Activated T-helper 2 cell treated with anti-CD3 and anti-CD28 coated beads, Interferon-gamma antibody, Interleukin-2, Interleukin-4, amounts not matched to agents 10 μg/mL and 5 μg/mL and 100 μg/mL, durations not matched to agents 14 hours and 24 hours and 36 hours (primary cell): Measurements from ENCODE around the gene ITGA2B. TPM values are rescaled to one million over a fixed set of nuclear protein-coding genes. Genes with fewer than 3 reads are reported as not detected.
"Not testable (repeated sequence)": the region's sequence is repeated elsewhere in the genome, so short reads cannot be mapped to it uniquely, and the experiment has no call there.

Source experiments
- DNase-seq: peaks from one replicate; pipeline ENCODE4 v3.0.0; 2021; ENCODE audit warnings: low spot score
- H3K27ac Mint-ChIP-seq: one replicate; pipeline ENCODE4 v1.8.0; 2021; ENCODE audit warnings: mixed read lengths
- H3K27me3 Mint-ChIP-seq: one replicate; pipeline ENCODE4 v1.8.0; 2021; ENCODE audit warnings: low read depth, mixed read lengths
- H3K36me3 Mint-ChIP-seq: one replicate; pipeline ENCODE4 v1.8.0; 2021; ENCODE audit warnings: low read depth, mixed read lengths
- H3K4me1 Mint-ChIP-seq: one replicate; pipeline ENCODE4 v1.8.0; 2021; ENCODE audit warnings: low read depth, mixed read lengths
- H3K4me3 Mint-ChIP-seq: one replicate; pipeline ENCODE4 v1.8.0; 2021; ENCODE audit warnings: low read depth, mild to moderate bottlenecking, moderate library complexity, mixed read lengths
- H3K9me3 Mint-ChIP-seq: one replicate; pipeline ENCODE4 v1.8.0; 2021; ENCODE audit warnings: mixed read lengths
- intact Hi-C: fragments of 100-400 bp; cut with micrococcal nuclease; formaldehyde crosslinking; loops from one replicate; pipeline ENCODE4 v1.15.1; 2023
- total RNA-seq: library from RNA; stranded (reverse); gene quantifications from 2 replicates; pipeline ENCODE4 v1.2.3, GENCODE V29; 2022

ITGA2B gene
- total RNA-seq, 1 donor from 2014 or later = 2.7 TPM

DNA sequence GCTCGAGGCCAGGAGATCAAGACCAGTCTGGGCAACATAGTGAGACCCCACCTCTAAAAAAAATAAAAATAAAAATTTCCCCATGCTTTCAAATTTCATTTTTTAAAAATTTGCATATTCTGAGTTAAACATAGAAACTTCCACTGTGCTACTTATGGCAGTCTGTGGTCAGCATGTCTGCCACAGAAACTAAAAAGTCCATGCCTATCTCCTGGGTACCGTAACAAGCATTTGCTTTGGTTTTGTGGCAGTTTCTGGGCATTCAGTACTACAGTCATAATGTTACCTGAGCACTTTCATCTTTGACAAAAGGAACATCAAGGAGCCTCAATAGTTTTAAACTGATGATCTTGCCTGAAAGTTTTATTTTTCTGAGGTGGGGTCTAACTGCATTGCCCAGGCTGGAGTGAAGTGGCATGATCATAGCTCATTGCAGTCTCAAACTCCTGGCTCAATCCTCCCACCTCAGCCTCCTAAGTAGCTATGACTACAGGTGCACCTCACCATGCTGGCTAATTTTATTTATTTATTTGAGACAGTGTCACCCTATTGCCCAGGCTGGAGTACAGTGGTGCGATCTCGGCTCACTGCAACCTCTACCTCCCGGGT lies 13.2 kb upstream of the ITGA2B start:
- Mint-ChIP-seq H3K36me3 (peaks cover 49% of the 10 kb centered on the region), H3K27me3 (no peaks in the 10 kb centered on the region), H3K4me1 (peaks cover 10% of the 10 kb centered on the region), H3K4me3 (no peak overlapping the region), H3K27ac (peak overlapping the region; percentile 33), H3K9me3 (no peaks in the 10 kb centered on the region)
- no peak for DNase-seq
- intact Hi-C loops = loop anchor here (2.0 to 5.0 kb wide), 2 partner anchors 22 to 100 kb away; partner anchors contain the start of gene GPATCH8

- Mint-ChIP-seq H3K36me3 (peaks cover 58% of the 10 kb centered on the region), H3K27me3 (no peaks in the 10 kb centered on the region), H3K27ac (no peak overlapping the region), H3K4me1 (peaks cover 10% of the 10 kb centered on the region), H3K4me3 (no peak overlapping the region), H3K9me3 (no peaks in the 10 kb centered on the region)
- no peak for DNase-seq
- intact Hi-C loops = loop anchor here (1.0 to 5.0 kb wide), 2 partner anchors 102 to 123 kb away; partner anchors contain the start of gene GPATCH8
These were observed 10.9 kb upstream of the ITGA2B start for GRCh38 chr17:44400226-44400847.

GRCh38 chr17:44398692-44399691 lies 9.5 kb upstream of the ITGA2B start:
- H3K27ac Mint-ChIP-seq = no peak overlapping the region
- peaks cover 7% of the 10 kb centered on the region for H3K4me1 Mint-ChIP-seq
- intact Hi-C loops = no loop called here
- H3K36me3 Mint-ChIP-seq = peaks cover 55% of the 10 kb centered on the region
- DNase-seq = no peak
- H3K9me3 Mint-ChIP-seq = no peaks in the 10 kb centered on the region
- no peaks in the 10 kb centered on the region for H3K27me3 Mint-ChIP-seq
- H3K4me3 Mint-ChIP-seq = no peak overlapping the region

GRCh38 chr17:44397479-44398440 lies 8.3 kb upstream of the ITGA2B start:
- no peak overlapping the region for H3K4me3 Mint-ChIP-seq
- H3K9me3 Mint-ChIP-seq = no peaks in the 10 kb centered on the region
- H3K27ac Mint-ChIP-seq = no peak overlapping the region
- H3K36me3 Mint-ChIP-seq = peaks cover 53% of the 10 kb centered on the region
- H3K27me3 Mint-ChIP-seq = no peaks in the 10 kb centered on the region
- no peak for DNase-seq
- intact Hi-C loops = no loop called here
- H3K4me1 Mint-ChIP-seq = peaks cover 13% of the 10 kb centered on the region

GRCh38 chr17:44396946-44397345 lies 7.5 kb upstream of the ITGA2B start:
- no peaks in the 10 kb centered on the region for H3K9me3 Mint-ChIP-seq
- peaks cover 7% of the 10 kb centered on the region for H3K4me1 Mint-ChIP-seq
- peaks cover 48% of the 10 kb centered on the region for H3K36me3 Mint-ChIP-seq
- H3K4me3 Mint-ChIP-seq = no peak overlapping the region
- H3K27me3 Mint-ChIP-seq = no peaks in the 10 kb centered on the region
- no peak overlapping the region for H3K27ac Mint-ChIP-seq
- DNase-seq = no peak
- intact Hi-C loops = no loop called here

DNA sequence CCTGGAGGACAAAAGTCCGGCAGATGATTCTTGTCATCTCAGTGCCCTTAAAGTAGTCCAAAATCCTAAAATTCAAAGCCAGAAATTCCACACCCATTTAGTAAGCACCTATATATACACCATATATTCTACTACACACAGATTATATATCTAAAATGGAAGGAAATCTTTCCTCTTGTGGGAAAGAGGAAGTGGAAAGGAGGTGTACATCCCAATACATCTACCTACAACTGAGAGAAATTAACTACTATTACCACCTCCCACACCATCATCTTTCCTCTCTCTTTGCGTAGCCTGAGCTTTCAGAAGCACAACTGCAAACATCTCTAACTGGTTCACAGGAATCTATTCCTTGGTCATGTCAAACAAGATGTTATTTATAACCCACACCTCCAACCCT lies 5.4 kb upstream of the ITGA2B start:
- intact Hi-C loops = no loop called here

DNA sequence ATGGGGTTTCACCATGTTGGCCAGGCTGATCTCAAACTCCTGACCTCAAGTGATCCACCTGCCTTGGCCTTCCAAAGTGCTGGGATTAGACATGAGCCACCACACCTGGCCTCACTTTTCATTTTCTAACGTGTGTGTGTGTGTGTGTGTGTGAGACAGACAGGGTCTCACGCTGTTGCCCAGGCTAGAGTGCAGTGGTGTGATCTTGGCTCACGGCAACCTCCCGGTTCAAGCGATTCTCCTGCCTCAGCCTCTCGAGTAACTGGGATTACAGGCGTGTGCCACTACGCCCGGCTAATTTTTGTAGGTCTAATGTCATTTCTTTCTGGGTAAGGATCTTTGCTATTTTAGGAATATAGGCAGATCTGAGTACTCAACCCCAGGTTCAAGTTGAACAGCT lies 4.7 kb upstream of the ITGA2B start:
- H3K27me3 Mint-ChIP-seq, H3K9me3 Mint-ChIP-seq, intact Hi-C loops, DNase-seq, H3K27ac Mint-ChIP-seq, H3K4me3 Mint-ChIP-seq: not testable (repeated sequence)
- peaks cover 27% of the 10 kb centered on the region for H3K36me3 Mint-ChIP-seq
- H3K4me1 Mint-ChIP-seq = peaks cover 14% of the 10 kb centered on the region

More for the DNA sequence above, 5.4 kb upstream of the ITGA2B start:
- H3K36me3 Mint-ChIP-seq = peaks cover 32% of the 10 kb centered on the region
- H3K4me1 Mint-ChIP-seq = peaks cover 9% of the 10 kb centered on the region
- H3K4me3 Mint-ChIP-seq = no peak overlapping the region
- no peaks in the 10 kb centered on the region for H3K27me3 Mint-ChIP-seq
- no peak overlapping the region for H3K27ac Mint-ChIP-seq
- DNase-seq = no peak
- no peaks in the 10 kb centered on the region for H3K9me3 Mint-ChIP-seq

GRCh38 chr17:44390250-44390870 lies 911 bp upstream of the ITGA2B start:
- no peak overlapping the region for H3K27ac Mint-ChIP-seq
- H3K36me3 Mint-ChIP-seq = no peaks in the 10 kb centered on the region
- no peak for DNase-seq
- intact Hi-C loops = no loop called here
- H3K27me3 Mint-ChIP-seq = peaks cover 2% of the 10 kb centered on the region
- H3K9me3 Mint-ChIP-seq = no peaks in the 10 kb centered on the region
- peaks cover 16% of the 10 kb centered on the region for H3K4me1 Mint-ChIP-seq
- H3K4me3 Mint-ChIP-seq = no peak overlapping the region

- intact Hi-C loops = no loop called here
- H3K36me3 Mint-ChIP-seq = no peaks in the 10 kb centered on the region
- DNase-seq = no peak
- peaks cover 4% of the 10 kb centered on the region for H3K27me3 Mint-ChIP-seq
- no peaks in the 10 kb centered on the region for H3K9me3 Mint-ChIP-seq
- H3K27ac Mint-ChIP-seq = no peak overlapping the region
- peaks cover 18% of the 10 kb centered on the region for H3K4me1 Mint-ChIP-seq
- no peak overlapping the region for H3K4me3 Mint-ChIP-seq
These were observed 314 bp upstream of the ITGA2B start for GRCh38 chr17:44389723-44390202.

DNA sequence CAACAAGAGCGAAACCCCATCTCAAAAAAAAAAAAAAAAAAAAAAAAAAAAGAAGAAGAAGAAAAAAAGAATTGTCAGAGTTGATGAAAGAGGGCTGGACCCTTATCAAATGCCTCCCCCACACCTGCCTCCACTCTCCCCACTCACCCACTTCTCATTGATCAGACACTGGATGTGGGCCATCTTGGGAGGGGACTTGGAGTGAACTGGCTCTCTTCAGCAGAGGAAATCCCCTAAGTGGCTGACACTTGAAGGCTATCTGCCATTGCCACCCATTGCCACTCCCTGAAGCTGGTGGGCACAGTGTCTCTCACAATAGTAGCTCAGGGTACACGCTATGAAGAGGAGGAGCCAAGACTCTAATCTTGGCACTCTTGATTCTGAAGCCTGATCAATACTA lies 1.6 kb downstream of the ITGA2B start:
- intact Hi-C loops = no loop called here
- Mint-ChIP-seq H3K36me3 (no peaks in the 10 kb centered on the region), H3K27me3 (peaks cover 14% of the 10 kb centered on the region), H3K27ac (no peak overlapping the region), H3K4me1 (peaks cover 11% of the 10 kb centered on the region), H3K4me3 (no peak overlapping the region), H3K9me3 (no peaks in the 10 kb centered on the region)
- DNase-seq = no peak

DNA sequence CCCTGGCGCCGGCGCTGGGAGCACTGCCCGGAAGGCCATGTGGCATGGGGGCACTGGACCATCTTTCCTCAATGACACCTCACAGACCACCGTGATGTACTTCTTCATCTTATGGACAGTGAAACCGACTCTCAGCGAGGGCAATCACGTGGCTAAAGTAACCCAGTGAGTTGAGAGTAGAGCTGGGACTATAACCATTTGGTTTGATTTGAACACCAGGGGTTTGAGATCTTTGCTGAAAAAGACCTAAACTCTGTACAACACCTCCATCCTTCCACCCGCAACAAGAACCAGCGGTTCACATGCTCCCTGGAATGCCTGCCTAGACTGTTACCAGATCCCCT lies 3.3 kb downstream of the ITGA2B start:
- peak overlapping the region; percentile 70 for H3K4me3 Mint-ChIP-seq
- no peaks in the 10 kb centered on the region for H3K9me3 Mint-ChIP-seq
- H3K27ac Mint-ChIP-seq = peak overlapping the region; percentile 35
- peaks cover 11% of the 10 kb centered on the region for H3K4me1 Mint-ChIP-seq
- intact Hi-C loops = no loop called here
- no peaks in the 10 kb centered on the region for H3K36me3 Mint-ChIP-seq
- H3K27me3 Mint-ChIP-seq = peaks cover 22% of the 10 kb centered on the region
- DNase-seq = no peak
